Measurements from ENCODE around the gene MSMP. TPM values are rescaled to one million over a fixed set of nuclear protein-coding genes. Genes with fewer than 3 reads are reported as not detected.

MSMP gene
- total and polyA plus RNA-seq, 9 of the 15 experiments (the other 6 are each of a cell fraction or from before 2014, with no cell fraction given), result 0.60 TPM; not detected in 8

DNA sequence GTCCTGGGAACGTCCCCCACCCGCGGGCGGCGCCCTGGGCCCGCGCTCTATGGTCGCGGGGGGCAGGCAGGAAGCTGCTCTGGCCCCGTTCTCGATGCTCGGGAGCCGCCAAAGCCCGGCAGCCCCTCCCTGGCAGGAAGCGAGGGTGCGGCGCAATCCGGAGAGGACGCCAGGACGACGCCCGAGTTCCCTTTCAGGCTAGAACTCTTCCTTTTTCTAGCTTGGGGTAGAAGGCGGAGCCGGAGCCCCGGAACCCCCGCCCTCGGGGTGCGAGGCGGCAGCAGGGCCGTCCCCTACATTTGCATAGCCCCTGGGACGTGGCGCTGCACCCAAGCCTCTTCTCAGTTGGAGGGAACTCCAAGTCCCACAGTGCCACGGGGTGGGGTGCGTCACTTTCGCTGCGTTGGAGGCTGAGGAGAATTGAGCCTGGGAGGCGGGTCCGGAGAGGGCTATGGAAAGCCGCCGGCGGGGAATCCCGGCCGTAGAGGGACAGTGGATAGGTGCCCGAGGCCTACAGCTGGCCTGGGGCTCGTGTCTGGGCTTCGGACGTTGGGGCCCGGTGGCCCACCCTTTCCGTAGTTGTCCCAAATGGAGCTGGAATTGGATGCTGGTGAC, 21.8 kb downstream of the MSMP start, which contains the start of the genes CREB3 and TLN1 (continued):
- TF ChIP-seq UBTF (IDR thresholded peaks at IDR 0.05; ENCODE audit: borderline replicate concordance in 1 of 2, low read depth in 2 of 2, low read length in 2 of 2) (peak in 1 of 2 experiments; percentile 64; a peak in 1 of 4 replicates), RHOXF2B (CRISPR knock-in tag; conservative IDR thresholded peaks at IDR 0.05) (no peak), ZC3H8 (IDR thresholded peaks at IDR 0.05) (no peak), ZNF644 (tag; IDR thresholded peaks at IDR 0.05; ENCODE audit: low read depth) (no peak; the same call in 1 of the 2 replicates), SIN3B (IDR thresholded peaks at IDR 0.05; ENCODE audit: low read depth) (no peak), TCF3 (CRISPR knock-in tag; IDR thresholded peaks at IDR 0.05) (no peak), MCM2 (IDR thresholded peaks at IDR 0.05; ENCODE audit: low read depth) (no peak), CHCHD3 (CRISPR knock-in tag; IDR thresholded peaks at IDR 0.05) (no peak), NFATC3 (IDR thresholded peaks at IDR 0.05) (no peak), NFIC (IDR thresholded peaks at IDR 0.05) (no peak), HDAC3 (IDR thresholded peaks at IDR 0.05; ENCODE audit: borderline replicate concordance, partially characterized antibody) (no peak), ZNF609 (CRISPR knock-in tag; IDR thresholded peaks at IDR 0.05; ENCODE audit: borderline replicate concordance) (no peak), YY1 (IDR thresholded peaks at IDR 0.05; ENCODE audit: borderline replicate concordance in 1 of 3, control insufficient read depth in 1 of 3, extremely low read depth in 1 of 3, insufficient read depth in 3 of 3, insufficient read length in 1 of 3, insufficient replicate concordance in 2 of 3, low read depth in 1 of 3, low read length in 2 of 3) (peak in 1 of 3 experiments; percentile 40), GTF2E2 (tag; IDR thresholded peaks at IDR 0.05) (no peak), ZFP36 (IDR thresholded peaks at IDR 0.05; ENCODE audit: low read depth, low read length, partially characterized antibody) (peak; percentile 8), NCOA2 (IDR thresholded peaks at IDR 0.05; ENCODE audit: partially characterized antibody in 2 of 2) (no peak), SMARCA4 (IDR thresholded peaks at IDR 0.05) (no peak), ZBTB26 (CRISPR knock-in tag; IDR thresholded peaks at IDR 0.05) (no peak), CBFB (CRISPR knock-in tag; IDR thresholded peaks at IDR 0.05) (no peak), ERF (CRISPR knock-in tag; IDR thresholded peaks at IDR 0.05) (no peak), ZNF586 (CRISPR knock-in tag; conservative IDR thresholded peaks at IDR 0.05) (no peak)

All from K562 (cell line).